NOMO-1 treated with DMSO at 0.1 percent for 48 hours (cell line): Measurements from ENCODE around the gene SEMA7A.

ENCODE experiments used
- DNase-seq: peaks from one replicate; lab custom pipeline; 2025; ENCODE audit not compliant: unreplicated experiment; lab: John Stamatoyannopoulos, UW

SEMA7A gene

DNA sequence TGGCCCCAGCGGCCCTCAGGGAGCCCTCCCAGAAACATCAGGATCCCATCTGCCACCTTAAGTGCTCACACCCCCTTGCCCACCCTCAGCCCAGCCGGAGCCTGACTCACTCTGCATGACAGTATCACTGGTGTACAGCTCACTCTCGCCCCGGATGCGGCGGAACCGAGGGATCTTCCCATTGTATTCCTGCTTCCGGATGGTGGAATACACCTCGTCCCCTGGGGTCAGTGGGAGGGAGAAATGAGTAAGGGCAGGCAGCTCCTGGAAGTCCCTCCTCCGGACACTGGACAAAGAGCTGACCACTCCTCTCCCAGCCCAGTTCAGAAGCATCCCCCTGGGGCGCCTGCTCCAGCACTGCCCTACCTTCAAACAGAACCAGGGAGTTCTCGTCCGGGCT is 16.5 kb downstream of the SEMA7A start:
- no peak for DNase-seq

GRCh38 chr15:74415966-74416916 is 17.5 kb downstream of the SEMA7A start:
- no peak for DNase-seq

DNA sequence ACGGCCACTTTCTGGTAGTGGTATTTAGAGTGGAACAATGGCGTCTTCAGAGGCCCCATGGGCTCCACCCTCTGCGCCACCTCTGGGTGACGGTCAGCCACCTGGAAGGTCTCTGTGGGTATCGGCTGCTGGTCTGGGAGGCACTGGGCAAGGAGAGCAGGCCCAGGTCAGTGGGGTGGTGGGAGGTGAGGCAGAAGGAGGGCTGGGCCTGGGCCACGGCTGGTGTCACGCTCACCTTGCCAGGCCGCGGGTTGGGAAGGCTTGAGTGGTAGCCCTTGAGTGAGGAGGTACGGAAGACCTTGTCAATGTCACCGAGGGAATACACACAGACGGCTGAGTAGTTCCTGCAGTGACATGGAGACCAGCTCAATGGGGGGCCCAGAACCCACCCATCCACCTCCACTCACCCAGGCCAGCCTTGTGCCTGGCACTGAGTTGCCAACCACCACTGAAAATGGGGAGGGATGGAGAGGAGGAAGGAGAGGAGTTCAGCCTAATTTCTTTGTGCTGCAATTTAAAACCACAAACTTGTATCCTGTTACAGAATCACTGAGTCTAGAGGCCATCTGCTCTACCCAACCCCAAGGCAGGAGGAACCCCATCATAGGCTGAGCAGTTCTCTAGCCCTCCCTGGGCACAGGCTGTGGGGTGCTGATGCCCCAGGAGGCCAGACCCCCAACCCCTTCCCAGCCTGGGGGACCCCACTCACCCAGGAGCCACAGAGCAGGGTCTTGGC is 19.0 kb downstream of the SEMA7A start:
- peak; percentile 37 for DNase-seq

- DNase-seq = no peak
These were observed 19.6 kb downstream of the SEMA7A start for GRCh38 chr15:74414081-74414580.

DNA sequence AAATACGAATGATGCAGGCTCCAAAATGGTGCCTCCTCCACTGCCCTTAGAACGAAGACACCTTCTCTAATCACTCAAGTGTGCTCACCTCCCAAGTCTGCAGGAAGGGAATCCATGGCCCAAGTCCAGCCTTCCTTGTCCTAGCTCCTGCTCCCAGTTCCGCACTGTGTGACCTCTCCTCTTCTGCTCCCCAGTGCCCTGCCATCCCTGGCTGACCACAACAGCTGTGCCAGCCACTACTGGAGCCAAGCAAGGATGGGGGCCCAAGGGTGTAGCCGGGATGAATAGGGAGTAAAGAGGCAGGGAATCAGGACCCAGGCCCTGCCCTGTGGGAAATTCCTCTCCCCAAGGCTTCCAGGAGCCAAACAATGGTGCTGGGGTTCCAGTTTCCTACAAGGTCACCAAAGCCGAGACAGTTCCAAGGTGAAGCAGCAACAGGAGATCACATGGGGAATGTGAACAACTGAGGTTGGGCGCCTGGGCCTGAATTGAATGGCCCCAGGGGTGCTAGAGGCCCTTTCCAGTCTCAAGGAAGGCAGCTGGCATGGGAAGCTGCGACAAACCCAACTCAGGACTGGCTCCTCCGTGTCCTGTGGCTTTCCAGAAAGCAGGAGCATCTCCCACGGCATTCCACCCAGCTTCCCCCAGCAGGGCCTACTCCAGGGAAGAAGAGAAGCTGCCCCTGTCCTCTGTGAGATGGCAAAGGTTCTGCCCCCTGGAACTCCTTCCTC is 20.2 kb downstream of the SEMA7A start:
- no peak for DNase-seq

DNA sequence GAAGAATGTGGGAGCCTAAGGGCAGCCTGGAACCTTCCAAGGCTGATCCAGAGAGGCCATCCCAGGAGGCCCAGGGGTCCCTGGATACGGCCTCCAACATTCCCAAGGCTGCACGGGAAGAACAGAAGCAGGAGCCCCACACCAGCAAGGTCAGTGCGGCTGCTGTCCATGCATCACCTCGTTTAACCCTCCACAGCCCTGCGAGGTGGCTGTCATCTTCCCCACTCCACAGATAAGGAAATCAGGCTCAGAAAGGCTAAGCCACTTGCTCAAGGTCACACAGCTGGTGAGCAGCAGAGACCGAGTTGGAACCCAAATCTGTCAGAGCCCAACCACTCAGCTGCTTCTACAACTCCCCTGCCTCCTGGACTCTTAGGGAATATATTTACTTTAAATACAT is 21.6 kb downstream of the SEMA7A start:
- no peak for DNase-seq

DNA sequence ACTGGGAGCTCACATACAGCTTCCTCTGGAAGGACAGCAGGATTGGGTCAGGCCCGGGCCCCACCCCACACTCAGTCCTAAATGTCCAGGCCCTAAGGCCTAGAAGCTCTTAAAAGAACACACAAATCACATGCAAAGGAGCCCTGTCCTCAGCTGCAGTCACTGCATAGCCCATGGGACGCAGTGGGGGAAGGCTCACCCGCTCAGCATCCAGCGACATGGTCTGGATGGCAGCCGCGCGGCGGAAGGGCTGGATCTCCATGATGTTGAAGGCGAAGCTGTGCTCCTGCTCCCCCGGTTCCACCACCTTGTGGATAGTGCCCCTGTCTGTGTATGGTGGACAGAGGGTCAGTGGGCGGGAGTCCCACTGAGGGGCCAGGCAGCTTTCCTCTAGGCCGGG is 22.1 kb downstream of the SEMA7A start:
- no peak for DNase-seq

DNA sequence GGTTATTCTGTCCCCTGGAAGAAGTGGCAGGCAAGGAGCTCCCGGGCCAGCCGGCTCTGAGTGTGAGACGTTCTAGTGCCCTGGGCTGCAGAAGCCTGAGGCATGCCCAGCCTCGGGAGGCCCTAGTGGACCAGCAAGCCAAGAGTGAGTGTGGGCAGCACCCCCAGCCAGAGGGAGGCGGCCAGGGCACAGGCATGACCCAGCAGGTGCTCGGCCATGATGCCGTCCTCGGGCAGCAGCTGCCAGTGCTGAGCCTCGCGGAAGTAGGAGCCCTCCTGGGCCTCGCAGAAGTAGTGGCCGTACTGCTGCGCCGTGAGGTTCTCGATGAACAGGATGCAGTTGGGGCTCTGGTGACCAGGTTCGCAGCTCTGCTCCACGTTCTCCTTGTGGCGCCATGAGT is 23.3 kb downstream of the SEMA7A start:
- DNase-seq = no peak

DNA sequence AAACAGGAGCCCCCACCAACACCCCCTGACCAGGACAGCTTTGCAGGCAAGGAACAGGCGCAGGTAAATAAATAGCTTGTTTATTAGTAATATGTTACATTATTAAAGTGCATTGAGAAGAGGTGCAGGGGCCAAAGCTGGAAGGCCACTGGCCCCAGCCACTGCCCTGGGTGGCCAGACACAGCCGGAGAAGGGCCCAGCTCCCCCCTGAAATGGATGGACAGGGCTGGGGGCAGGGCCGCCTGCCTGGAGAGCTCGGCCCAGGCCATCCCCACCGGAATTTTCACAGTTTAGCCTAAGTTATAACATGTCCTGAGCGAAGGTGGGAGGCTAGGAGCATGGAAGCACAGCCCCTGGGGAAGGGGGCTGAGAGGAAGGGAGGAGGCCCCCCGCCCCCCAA is 24.5 kb downstream of the SEMA7A start:
- no peak for DNase-seq

- DNase-seq = no peak
These were observed 24.9 kb downstream of the SEMA7A start for GRCh38 chr15:74408815-74409214.

GRCh38 chr15:74408385-74408784 is 25.4 kb downstream of the SEMA7A start:
- no peak for DNase-seq

GRCh38 chr15:74406992-74407705 is 26.6 kb downstream of the SEMA7A start:
- DNase-seq = no peak

DNA sequence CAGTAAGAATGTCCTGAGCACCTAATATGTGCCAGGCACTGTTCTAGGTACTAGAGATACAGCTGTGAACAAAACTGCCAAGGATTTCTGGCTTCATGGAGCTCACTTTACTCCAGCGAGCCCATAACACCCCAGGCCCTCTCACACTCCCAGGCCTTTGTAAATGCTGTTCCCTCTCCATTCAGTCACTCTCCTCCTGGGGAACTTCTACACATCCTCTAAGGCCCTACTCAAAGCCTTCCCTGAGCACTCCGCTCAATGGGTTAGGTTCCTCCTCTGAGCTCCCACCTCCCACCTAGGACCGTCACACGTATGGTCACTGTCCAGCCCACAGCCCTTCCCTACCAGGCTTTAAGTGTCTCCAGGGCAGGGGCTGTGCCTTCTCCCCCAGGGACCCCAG is 27.2 kb downstream of the SEMA7A start:
- DNase-seq = no peak

GRCh38 chr15:74405823-74406222 is 27.9 kb downstream of the SEMA7A start:
- no peak for DNase-seq

- peak; percentile 33 for DNase-seq
These were observed 29.7 kb downstream of the SEMA7A start for GRCh38 chr15:74403991-74404563.

DNA sequence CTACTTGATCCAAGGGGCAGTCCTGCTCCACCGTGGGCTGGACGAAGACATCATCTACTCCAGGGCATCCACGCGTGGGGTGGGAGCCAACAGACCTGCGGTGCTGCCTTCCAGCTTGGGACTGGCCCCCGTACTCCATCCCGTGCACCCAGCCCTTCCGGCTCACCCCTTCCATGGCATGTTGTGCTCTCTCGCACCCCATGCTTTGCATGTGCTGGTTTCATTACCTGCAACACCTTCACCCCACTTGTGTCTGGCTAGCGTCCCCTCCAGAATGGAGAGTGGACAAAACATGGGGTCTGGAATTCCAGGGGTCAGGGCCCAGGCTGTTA is 30.2 kb downstream of the SEMA7A start:
- no peak for DNase-seq

GRCh38 chr15:74402873-74403587 is 30.7 kb downstream of the SEMA7A start:
- peak; percentile 73 for DNase-seq

DNA sequence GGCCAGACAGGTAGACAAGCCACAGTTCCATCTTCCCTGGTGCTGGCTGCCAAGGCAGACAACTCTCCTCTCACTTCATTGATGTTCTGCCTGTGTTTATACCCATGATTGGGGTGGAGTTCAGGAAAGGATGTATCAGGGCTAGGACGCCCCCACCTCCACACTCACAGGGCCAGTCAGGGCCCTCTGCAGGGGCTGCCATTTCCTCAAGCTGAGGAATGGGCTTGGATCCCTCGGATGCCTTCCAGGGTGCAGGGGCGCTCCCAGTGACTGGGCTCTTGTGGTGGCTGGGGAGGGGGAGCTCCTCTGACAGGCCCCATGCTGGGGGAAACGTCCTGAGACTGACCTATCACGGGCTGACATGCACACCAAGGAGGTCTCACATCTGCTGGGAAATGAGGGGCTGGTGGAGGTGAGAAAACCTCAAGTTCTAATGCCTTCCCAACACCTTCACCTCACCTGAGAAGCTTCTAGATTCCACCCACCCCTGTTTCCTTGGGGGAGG is 31.4 kb downstream of the SEMA7A start:
- no peak for DNase-seq

- no peak for DNase-seq
These were observed 32.6 kb downstream of the SEMA7A start for GRCh38 chr15:74400915-74401757.
